Esophagus muscularis mucosa (tissue), 4 donors: ENCODE measurements around the gene WNK3. TPM values are rescaled to one million over a fixed set of nuclear protein-coding genes. Genes with fewer than 3 reads are reported as not detected.

Experiments used
- DNase-seq: peaks from one replicate; pipeline ENCODE4 v3.0.0-alpha.2; 2017; ENCODE audit errors: extremely low spot score
- H3K27ac ChIP-seq, 4 donors: fragments of 200-600 bp; sonication (generic); replicated peaks in 1 of 4; 1 replicate in 3 of 4; 2 replicates in 1 of 4; pipeline ENCODE4 v1.5.1; 2016 to 2019; ENCODE audit warnings: mild to moderate bottlenecking in 1 of 4
- H3K27me3 ChIP-seq, 4 donors: fragments of 200-600 bp; sonication (generic); one replicate each; pipeline versions ENCODE4 v1.5.1 to v1.6.0; 2016 to 2019
- H3K36me3 ChIP-seq, 4 donors: fragments of 200-600 bp; sonication (generic); one replicate each; pipeline ENCODE4 v1.5.1; 2016 to 2019
- H3K4me1 ChIP-seq, 4 donors: fragments of 200-600 bp; sonication (generic); one replicate each; pipeline ENCODE4 v1.5.1; 2016 to 2019
- H3K4me3 ChIP-seq, 4 donors: fragments of 200-600 bp; sonication (generic); 1 replicate in 2 of 4; 2 replicates in 2 of 4; pipeline ENCODE4 v1.5.1; 2016 to 2019; ENCODE audit warnings: mild to moderate bottlenecking in 4 of 4, moderate library complexity in 1 of 4
- H3K9me3 ChIP-seq, 4 donors: fragments of 200-600 bp; sonication (generic); 1 replicate in 3 of 4; 2 replicates in 1 of 4; pipeline ENCODE4 v1.5.1; 2016 to 2019
- CTCF ChIP-seq, 3 experiments: fragments of 200-600 bp in 2 of 3; fragments of 450-650 bp in 1 of 3; sonication (generic) in 2 of 3; IDR thresholded peaks; one replicate each; pipeline ENCODE4 v1.5.1; 2017 to 2019; ENCODE audit warnings: antibody characterized with exemption in 3 of 3, mild to moderate bottlenecking in 2 of 3, moderate library complexity in 1 of 3
- EP300 ChIP-seq: sonication (generic); formaldehyde crosslinking; IDR thresholded peaks from one replicate; pipeline ENCODE4 v1.6.1; 2017; ENCODE audit warnings: antibody characterized with exemption
- POLR2A ChIP-seq: fragments of 450-650 bp; IDR thresholded peaks from one replicate; pipeline ENCODE4 v1.6.1; 2017; ENCODE audit warnings: antibody characterized with exemption, moderate library complexity, mild to moderate bottlenecking, low read depth
- POLR2AphosphoS5 ChIP-seq, 2 donors: sonication (generic); formaldehyde crosslinking; IDR thresholded peaks; one replicate each; pipeline ENCODE4 v1.6.1; 2017; ENCODE audit warnings: antibody characterized with exemption in 2 of 2
- WGBS: methylation state at CpG from one replicate; pipeline ENCODE4 v1.1.5; 2018; 5-methylcytosine and 5-hydroxymethylcytosine counted together
- intact Hi-C: fragments of 100-400 bp; cut with DNase I; formaldehyde crosslinking; loops from one replicate; pipeline ENCODE4 v1.15.1; 2023
- total RNA-seq, 4 donors: library from RNA; depleted of rRNA; stranded (reverse); fragments of >200 nt; gene quantifications; one replicate each; pipeline versions ENCODE4 v1.1.0 to v1.2.1, GENCODE V29; 2016

The WNK3 gene
- total RNA-seq, 4 donors from 2014 or later = 1.6 to 2.0 (median 1.8) TPM

GRCh38 chrX:54177306-54177705, 180.5 kb downstream of the WNK3 start:
- Histone ChIP-seq H3K27ac (no peak overlapping the region), H3K9me3 (no peaks in the 10 kb centered on the region), H3K36me3 (no peaks in the 10 kb centered on the region), H3K4me3 (no peak overlapping the region), H3K27me3 (no peaks in the 10 kb centered on the region), H3K4me1 (peaks cover 20 to 42% (median 30%) of the 10 kb centered on the region in 4 donors)
- WGBS = 68% methylated on average over 3 of the region's 3 CpGs
- intact Hi-C loops = no loop called here
- no peak for TF ChIP-seq POLR2A
- no peak for TF ChIP-seq POLR2AphosphoS5 (IDR thresholded peaks at IDR 0.05)
- TF ChIP-seq EP300 = no peak
- no peak for TF ChIP-seq CTCF (IDR thresholded peaks at IDR 0.05)
- DNase-seq = no peak

- no peaks in the 10 kb centered on the region for H3K9me3 ChIP-seq
- H3K4me1 ChIP-seq = peaks cover 0 to 12% (median 7%) of the 10 kb centered on the region in 4 donors
- H3K27me3 ChIP-seq = no peaks in the 10 kb centered on the region
- H3K4me3 ChIP-seq = no peak overlapping the region
- no peak for DNase-seq
- intact Hi-C loops = no loop called here
- TF ChIP-seq POLR2AphosphoS5 (IDR thresholded peaks at IDR 0.05) (no peak), CTCF (IDR thresholded peaks at IDR 0.05) (no peak), EP300 (no peak)
- no peaks in the 10 kb centered on the region for H3K36me3 ChIP-seq
- 69% methylated on average over 3 of the region's 3 CpGs for WGBS
- H3K27ac ChIP-seq = no peak overlapping the region
Observed at GRCh38 chrX:54173791-54174190, 184.1 kb downstream of the WNK3 start.

- 79% methylated on average over 3 of the region's 3 CpGs for WGBS
- intact Hi-C loops = no loop called here
- no peak for DNase-seq
- H3K36me3 ChIP-seq = no peaks in the 10 kb centered on the region
- no peaks in the 10 kb centered on the region for H3K9me3 ChIP-seq
- H3K4me3 ChIP-seq = no peak overlapping the region
- H3K4me1 ChIP-seq = peaks cover 0 to under 1% (median 0%) of the 10 kb centered on the region in 4 donors
- no peak overlapping the region for H3K27ac ChIP-seq
- no peaks in the 10 kb centered on the region for H3K27me3 ChIP-seq
- TF ChIP-seq CTCF (IDR thresholded peaks at IDR 0.05) (no peak), POLR2AphosphoS5 (IDR thresholded peaks at IDR 0.05) (no peak), POLR2A (no peak), EP300 (no peak)
Observed at GRCh38 chrX:54172455-54172854, 185.4 kb downstream of the WNK3 start.

- WGBS = 85% methylated on average over 4 of the region's 4 CpGs
- TF ChIP-seq POLR2A (no peak), POLR2AphosphoS5 (IDR thresholded peaks at IDR 0.05) (no peak), EP300 (no peak)
- DNase-seq = no peak
- Histone ChIP-seq H3K27me3 (no peaks in the 10 kb centered on the region), H3K27ac (no peak overlapping the region), H3K4me3 (no peak overlapping the region), H3K9me3 (no peaks in the 10 kb centered on the region), H3K4me1 (no peaks in the 10 kb centered on the region), H3K36me3 (no peaks in the 10 kb centered on the region)
- intact Hi-C loops = no loop called here
Observed at GRCh38 chrX:54171527-54172250, 186.2 kb downstream of the WNK3 start.

- Histone ChIP-seq H3K27ac (no peak overlapping the region), H3K4me1 (no peaks in the 10 kb centered on the region)
- intact Hi-C loops = no loop called here
Observed at GRCh38 chrX:54171091-54171490, 186.8 kb downstream of the WNK3 start.

More at GRCh38 chrX:54171091-54171490, 186.8 kb downstream of the WNK3 start:
- no peaks in the 10 kb centered on the region for H3K27me3 ChIP-seq
- H3K4me3 ChIP-seq = no peak overlapping the region
- TF ChIP-seq POLR2AphosphoS5 (IDR thresholded peaks at IDR 0.05) (no peak), EP300 (no peak), POLR2A (no peak), CTCF (IDR thresholded peaks at IDR 0.05) (no peak)
- no peaks in the 10 kb centered on the region for H3K9me3 ChIP-seq
- H3K36me3 ChIP-seq = no peaks in the 10 kb centered on the region
- no peak for DNase-seq
